GM12878 (cell line): ENCODE results near the gene MMP11.

Experiments used
- RCOR1 ChIP-seq: conservative IDR thresholded peaks from 2 replicates; pipeline ENCODE4 v1.6.1; 2012; ENCODE audit warnings: low read depth, low read length, improper control_type of control experiment
- TF ChIP-seq, protein P1 (sequence below): IDR thresholded peaks from 2 replicates; pipeline ENCODE4 v1.6.1; 2012; ENCODE audit warnings: low read length, inconsistent platforms
- TF ChIP-seq, protein P2 (sequence below), 3 experiments: IDR thresholded peaks in 2 of 3; conservative IDR thresholded peaks in 1 of 3; 2 replicates each; pipeline ENCODE4 v1.5.1; 2011; ENCODE audit warnings: low read depth in 3 of 3, low read length in 3 of 3, mild to moderate bottlenecking in 3 of 3, control low read depth in 2 of 3, moderate library complexity in 2 of 3, inconsistent platforms in 1 of 3, mixed read lengths in 1 of 3; ENCODE audit not compliant: control insufficient read depth in 2 of 3, insufficient read depth in 1 of 3; ENCODE audit errors: extremely low read depth in 1 of 3

DNA sequence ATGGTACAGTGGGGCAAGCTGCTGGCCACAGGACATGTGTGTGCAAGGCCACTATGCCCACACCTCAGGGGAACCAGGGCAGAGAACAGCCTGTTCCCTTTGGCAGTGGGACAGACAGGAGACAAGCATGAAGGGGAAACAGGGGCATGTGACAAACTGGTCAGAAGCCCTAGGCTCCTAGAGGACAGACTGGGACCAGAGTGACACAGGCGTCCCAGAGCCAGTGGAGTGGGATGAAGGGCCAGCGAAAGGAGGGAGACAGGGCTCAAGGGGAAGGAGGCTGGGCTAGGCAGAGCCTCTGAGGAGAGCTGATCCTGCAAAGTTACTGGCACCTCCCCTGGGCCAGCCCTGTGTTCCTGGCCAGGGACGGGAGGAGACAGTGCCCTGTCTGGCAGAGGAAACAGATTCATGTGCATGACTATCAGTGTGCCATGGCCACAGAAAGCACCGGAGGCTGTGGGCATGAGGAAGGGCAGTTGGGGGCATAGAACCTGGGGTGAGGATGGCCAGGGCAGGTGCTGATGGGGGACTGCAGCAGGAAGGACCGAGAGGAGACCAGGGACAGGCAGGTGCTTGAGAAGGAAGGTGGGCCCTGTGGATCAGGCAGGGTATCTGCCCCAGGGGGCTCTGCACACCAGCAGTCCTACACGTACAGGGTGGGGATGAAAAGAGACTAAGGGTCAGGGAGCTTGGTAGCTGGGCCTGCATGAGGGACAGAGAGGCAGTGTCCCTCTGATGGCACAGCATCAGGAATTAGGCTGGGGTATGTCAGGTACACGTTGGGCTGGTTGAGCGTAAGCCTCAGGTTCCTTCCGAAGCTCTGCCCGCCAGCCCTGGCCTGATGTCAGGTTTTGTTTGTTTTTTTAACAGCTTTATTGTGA is 56.4 kb downstream of the MMP11 start:
- no peak for TF ChIP-seq RCOR1
- TF ChIP-seq, protein P1, sequence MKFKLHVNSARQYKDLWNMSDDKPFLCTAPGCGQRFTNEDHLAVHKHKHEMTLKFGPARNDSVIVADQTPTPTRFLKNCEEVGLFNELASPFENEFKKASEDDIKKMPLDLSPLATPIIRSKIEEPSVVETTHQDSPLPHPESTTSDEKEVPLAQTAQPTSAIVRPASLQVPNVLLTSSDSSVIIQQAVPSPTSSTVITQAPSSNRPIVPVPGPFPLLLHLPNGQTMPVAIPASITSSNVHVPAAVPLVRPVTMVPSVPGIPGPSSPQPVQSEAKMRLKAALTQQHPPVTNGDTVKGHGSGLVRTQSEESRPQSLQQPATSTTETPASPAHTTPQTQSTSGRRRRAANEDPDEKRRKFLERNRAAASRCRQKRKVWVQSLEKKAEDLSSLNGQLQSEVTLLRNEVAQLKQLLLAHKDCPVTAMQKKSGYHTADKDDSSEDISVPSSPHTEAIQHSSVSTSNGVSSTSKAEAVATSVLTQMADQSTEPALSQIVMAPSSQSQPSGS: no peak
- TF ChIP-seq, protein P2, sequence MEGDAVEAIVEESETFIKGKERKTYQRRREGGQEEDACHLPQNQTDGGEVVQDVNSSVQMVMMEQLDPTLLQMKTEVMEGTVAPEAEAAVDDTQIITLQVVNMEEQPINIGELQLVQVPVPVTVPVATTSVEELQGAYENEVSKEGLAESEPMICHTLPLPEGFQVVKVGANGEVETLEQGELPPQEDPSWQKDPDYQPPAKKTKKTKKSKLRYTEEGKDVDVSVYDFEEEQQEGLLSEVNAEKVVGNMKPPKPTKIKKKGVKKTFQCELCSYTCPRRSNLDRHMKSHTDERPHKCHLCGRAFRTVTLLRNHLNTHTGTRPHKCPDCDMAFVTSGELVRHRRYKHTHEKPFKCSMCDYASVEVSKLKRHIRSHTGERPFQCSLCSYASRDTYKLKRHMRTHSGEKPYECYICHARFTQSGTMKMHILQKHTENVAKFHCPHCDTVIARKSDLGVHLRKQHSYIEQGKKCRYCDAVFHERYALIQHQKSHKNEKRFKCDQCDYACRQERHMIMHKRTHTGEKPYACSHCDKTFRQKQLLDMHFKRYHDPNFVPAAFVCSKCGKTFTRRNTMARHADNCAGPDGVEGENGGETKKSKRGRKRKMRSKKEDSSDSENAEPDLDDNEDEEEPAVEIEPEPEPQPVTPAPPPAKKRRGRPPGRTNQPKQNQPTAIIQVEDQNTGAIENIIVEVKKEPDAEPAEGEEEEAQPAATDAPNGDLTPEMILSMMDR (IDR thresholded peaks at IDR 0.05 in 2 of 3, conservative IDR thresholded peaks at IDR 0.05 in 1 of 3; ENCODE audit: control insufficient read depth in 2 of 3, extremely low read depth in 1 of 3, insufficient read depth in 1 of 3, low read depth in 3 of 3, low read length in 3 of 3): no peak
